ENCODE measurements around the gene ADGRL2. TPM values are rescaled to one million over a fixed set of nuclear protein-coding genes. Genes with fewer than 3 reads are reported as not detected.

ADGRL2 gene
- total RNA-seq, 1 experiment from 2014 or later: 0.20 TPM

GRCh38 chr1:81877940-81878339 is 77.2 kb downstream of the ADGRL2 start:
- Histone ChIP-seq H3K27ac (ENCODE audit: low read depth, low read length) (no peak overlapping the region), H3K4me3 (replicated peaks in 1 of 2; ENCODE audit: low read depth in 1 of 2, low read length in 2 of 2) (no peak overlapping the region), H4K20me1 (ENCODE audit: insufficient read depth) (no peaks in the 10 kb centered on the region), H3K9me3 (ENCODE audit: control insufficient read depth in 1 of 2, insufficient read depth in 1 of 2, low read depth in 1 of 2, low read length in 2 of 2) (no peaks in the 10 kb centered on the region), H3K9ac (ENCODE audit: low read length) (no peak overlapping the region), H2AFZ (ENCODE audit: low read depth, low read length, poor library complexity, severe bottlenecking) (no peak overlapping the region), H3K4me1 (ENCODE audit: control insufficient read depth in 1 of 2, insufficient read depth in 2 of 2, low read length in 2 of 2) (no peaks in the 10 kb centered on the region), H3K4me2 (ENCODE audit: low read length) (no peak overlapping the region), H3K36me3 (ENCODE audit: control insufficient read depth in 1 of 2, insufficient read depth in 2 of 2, low read length in 2 of 2) (no peaks in the 10 kb centered on the region), H3K27me3 (ENCODE audit: insufficient read depth, low read length) (no peaks in the 10 kb centered on the region; the same call in 1 of the 2 replicates), H3K9me2 (ENCODE audit: insufficient read depth) (no peaks in the 10 kb centered on the region), H3K79me2 (ENCODE audit: insufficient read depth, low read length) (no peaks in the 10 kb centered on the region)
- ATAC-seq: no peak
- ChIA-PET RAD21 (ENCODE audit: low non-redundant PET in 1 of 2, low total read pairs in 2 of 2, uncharacterized antibody in 2 of 2, unreplicated experiment in 2 of 2) (no interaction called here), POLR2A (no interaction called here), CTCF (no interaction called here)
- no peak for TF ChIP-seq SRF (IDR thresholded peaks at IDR 0.05; ENCODE audit: low read depth)
- TF ChIP-seq ZFX (IDR thresholded peaks at IDR 0.05): no peak
- no peak for TF ChIP-seq ZBTB33 (IDR thresholded peaks at IDR 0.05; ENCODE audit: extremely low read depth, insufficient replicate concordance, low read length)
- no peak for TF ChIP-seq RAD21 (IDR thresholded peaks at IDR 0.05; ENCODE audit: low read depth)
- TF ChIP-seq POLR2A (IDR thresholded peaks at IDR 0.05; ENCODE audit: borderline replicate concordance, extremely low read depth, insufficient read depth, insufficient read length): no peak
- TF ChIP-seq POLR2AphosphoS5 (IDR thresholded peaks at IDR 0.05; ENCODE audit: low read depth, low read length): no peak
- no peak for TF ChIP-seq EZH2phosphoT487 (IDR thresholded peaks at IDR 0.05; ENCODE audit: borderline replicate concordance)
- no peak for TF ChIP-seq CBX3 (IDR thresholded peaks at IDR 0.05; ENCODE audit: low read depth)
- TF ChIP-seq ELF1 (IDR thresholded peaks at IDR 0.05; ENCODE audit: borderline replicate concordance, low read depth): no peak
- DNase-seq (ENCODE audit: low read depth, low spot score): no peak
- intact Hi-C loops (cut with micrococcal nuclease): no loop called here
- no TSS peak for BruUV-seq (replicated peaks)

GRCh38 chr1:81878538-81878937 is 77.8 kb downstream of the ADGRL2 start:
- no peak overlapping the region for H3K4me2 ChIP-seq (ENCODE audit: low read length)
- intact Hi-C loops (cut with micrococcal nuclease): no loop called here
- no peaks in the 10 kb centered on the region for H3K79me2 ChIP-seq (ENCODE audit: insufficient read depth, low read length)
- POLR2A ChIA-PET: no interaction called here
- H3K9ac ChIP-seq (ENCODE audit: low read length): no peak overlapping the region
- no peak for DNase-seq (ENCODE audit: low read depth, low spot score)
- RAD21 ChIA-PET (ENCODE audit: low non-redundant PET in 1 of 2, low total read pairs in 2 of 2, uncharacterized antibody in 2 of 2, unreplicated experiment in 2 of 2): no interaction called here
- H3K36me3 ChIP-seq (ENCODE audit: control insufficient read depth in 1 of 2, insufficient read depth in 2 of 2, low read length in 2 of 2): no peaks in the 10 kb centered on the region
- H3K9me2 ChIP-seq (ENCODE audit: insufficient read depth): no peaks in the 10 kb centered on the region
- no peak overlapping the region for H2AFZ ChIP-seq (ENCODE audit: low read depth, low read length, poor library complexity, severe bottlenecking)
- H4K20me1 ChIP-seq (ENCODE audit: insufficient read depth): no peaks in the 10 kb centered on the region; the same call in 1 of the 2 replicates
- H3K27me3 ChIP-seq (ENCODE audit: insufficient read depth, low read length): no peaks in the 10 kb centered on the region; the same call in 1 of the 2 replicates
- H3K4me1 ChIP-seq (ENCODE audit: control insufficient read depth in 1 of 2, insufficient read depth in 2 of 2, low read length in 2 of 2): no peaks in the 10 kb centered on the region
- H3K4me3 ChIP-seq (replicated peaks in 1 of 2; ENCODE audit: low read depth in 1 of 2, low read length in 2 of 2): no peak overlapping the region
- BruUV-seq (replicated peaks): no TSS peak
- CTCF ChIA-PET: no interaction called here
- H3K27ac ChIP-seq (ENCODE audit: low read depth, low read length): no peak overlapping the region
- H3K9me3 ChIP-seq (ENCODE audit: control insufficient read depth in 1 of 2, insufficient read depth in 1 of 2, low read depth in 1 of 2, low read length in 2 of 2): no peaks in the 10 kb centered on the region
- no peak for ATAC-seq
- TF ChIP-seq ATF3 (IDR thresholded peaks at IDR 0.05): no peak
- no peak for TF ChIP-seq SIN3A (IDR thresholded peaks at IDR 0.05; ENCODE audit: low read depth)
- no peak for TF ChIP-seq EGR1 (IDR thresholded peaks at IDR 0.05; ENCODE audit: low read depth)
- TF ChIP-seq EZH2 (IDR thresholded peaks at IDR 0.05): no peak
- no peak for TF ChIP-seq SP1 (IDR thresholded peaks at IDR 0.05; ENCODE audit: low read depth)
- no peak for TF ChIP-seq ZNF274 (IDR thresholded peaks at IDR 0.05; ENCODE audit: low read depth, low read length)
- no peak for TF ChIP-seq RAD21 (IDR thresholded peaks at IDR 0.05; ENCODE audit: low read depth)
- no peak for TF ChIP-seq POLR2AphosphoS5 (IDR thresholded peaks at IDR 0.05; ENCODE audit: low read depth, low read length)
- no peak for TF ChIP-seq CTCF (IDR thresholded peaks at IDR 0.05 in 2 of 3, conservative IDR thresholded peaks at IDR 0.05 in 1 of 3; ENCODE audit: borderline replicate concordance in 1 of 3, insufficient read depth in 1 of 3, low read depth in 2 of 3, low read length in 2 of 3)
- TF ChIP-seq ZFX (IDR thresholded peaks at IDR 0.05): no peak
